Esophagus squamous epithelium (tissue), 4 donors: ENCODE results near the gene KCNQ4.

Experiments
- POLR2A ChIP-seq, 4 donors: fragments of 450-650 bp; IDR thresholded peaks; one replicate each; pipeline ENCODE4 v1.6.1; 2017; ENCODE audit warnings: antibody characterized with exemption in 4 of 4, mild to moderate bottlenecking in 4 of 4, moderate library complexity in 3 of 4
- TF ChIP-seq, protein P1 (sequence below), 6 experiments: fragments of 450-650 bp in 4 of 6; fragments of 200-600 bp in 2 of 6; sonication (generic) in 2 of 6; IDR thresholded peaks; one replicate each; pipeline ENCODE4 v1.5.1; 2016 to 2019; ENCODE audit warnings: antibody characterized with exemption in 6 of 6, mild to moderate bottlenecking in 4 of 6, moderate library complexity in 4 of 6

GRCh38 chr1:40803902-40804301 is 20.3 kb downstream of the KCNQ4 start:
- TF ChIP-seq, protein P1, sequence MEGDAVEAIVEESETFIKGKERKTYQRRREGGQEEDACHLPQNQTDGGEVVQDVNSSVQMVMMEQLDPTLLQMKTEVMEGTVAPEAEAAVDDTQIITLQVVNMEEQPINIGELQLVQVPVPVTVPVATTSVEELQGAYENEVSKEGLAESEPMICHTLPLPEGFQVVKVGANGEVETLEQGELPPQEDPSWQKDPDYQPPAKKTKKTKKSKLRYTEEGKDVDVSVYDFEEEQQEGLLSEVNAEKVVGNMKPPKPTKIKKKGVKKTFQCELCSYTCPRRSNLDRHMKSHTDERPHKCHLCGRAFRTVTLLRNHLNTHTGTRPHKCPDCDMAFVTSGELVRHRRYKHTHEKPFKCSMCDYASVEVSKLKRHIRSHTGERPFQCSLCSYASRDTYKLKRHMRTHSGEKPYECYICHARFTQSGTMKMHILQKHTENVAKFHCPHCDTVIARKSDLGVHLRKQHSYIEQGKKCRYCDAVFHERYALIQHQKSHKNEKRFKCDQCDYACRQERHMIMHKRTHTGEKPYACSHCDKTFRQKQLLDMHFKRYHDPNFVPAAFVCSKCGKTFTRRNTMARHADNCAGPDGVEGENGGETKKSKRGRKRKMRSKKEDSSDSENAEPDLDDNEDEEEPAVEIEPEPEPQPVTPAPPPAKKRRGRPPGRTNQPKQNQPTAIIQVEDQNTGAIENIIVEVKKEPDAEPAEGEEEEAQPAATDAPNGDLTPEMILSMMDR (IDR thresholded peaks at IDR 0.05), result no peak
- TF ChIP-seq POLR2A (IDR thresholded peaks at IDR 0.05), result no peak
